Mesothelial cell of epicardium (in vitro differentiated cells): Measurements from ENCODE around the gene GPR39. TPM values are rescaled to one million over a fixed set of nuclear protein-coding genes. Genes with fewer than 3 reads are reported as not detected.
A peak's percentile ranks its signal among the peaks of the same experiment; 100 is the strongest.

Source experiments
- DNase-seq, 2 experiments: peaks; one replicate each; pipeline ENCODE4 v3.0.0; 2021; ENCODE audit warnings: low spot score in 2 of 2; ENCODE audit not compliant: unreplicated experiment in 2 of 2
- H3K27ac Mint-ChIP-seq: 2 replicates; pipeline ENCODE4 v1.8.0; 2021; ENCODE audit warnings: mixed read lengths
- H3K27me3 Mint-ChIP-seq: 2 replicates; pipeline ENCODE4 v1.8.0; 2021; ENCODE audit warnings: low read depth, mixed read lengths
- H3K36me3 Mint-ChIP-seq: 2 replicates; pipeline ENCODE4 v1.8.0; 2021; ENCODE audit warnings: mixed read lengths
- H3K4me1 Mint-ChIP-seq: 2 replicates; pipeline ENCODE4 v1.8.0; 2021; ENCODE audit warnings: mixed read lengths
- H3K4me3 Mint-ChIP-seq: 2 replicates; pipeline ENCODE4 v1.8.0; 2021; ENCODE audit warnings: mild to moderate bottlenecking, moderate library complexity, mixed read lengths
- H3K9me3 Mint-ChIP-seq: 2 replicates; pipeline ENCODE4 v1.8.0; 2021; ENCODE audit warnings: mixed read lengths
- CTCF ChIP-seq: fragments of 200-600 bp; sonication (generic); IDR thresholded peaks from one replicate; pipeline ENCODE4 v1.5.0; 2021; ENCODE audit warnings: antibody characterized with exemption; ENCODE audit not compliant: unreplicated experiment
- total RNA-seq: library from RNA; stranded (reverse); gene quantifications from 3 replicates; pipeline ENCODE4 v1.2.1, GENCODE V29; 2021

Gene GPR39
- total RNA-seq, 1 donor from 2014 or later: 0.31 TPM

GRCh38 chr2:132540166-132540565, 123.6 kb downstream of the GPR39 start:
- Mint-ChIP-seq H3K4me1 (no peaks in the 10 kb centered on the region), H3K36me3 (no peaks in the 10 kb centered on the region), H3K9me3 (peaks cover 43% of the 10 kb centered on the region), H3K4me3 (no peak overlapping the region), H3K27ac (no peak overlapping the region), H3K27me3 (no peaks in the 10 kb centered on the region)
- no peak for TF ChIP-seq CTCF
- DNase-seq: no peak

GRCh38 chr2:132542953-132543569, 126.5 kb downstream of the GPR39 start:
- no peaks in the 10 kb centered on the region for H3K36me3 Mint-ChIP-seq
- H3K4me3 Mint-ChIP-seq: no peak overlapping the region
- peaks cover 8% of the 10 kb centered on the region for H3K4me1 Mint-ChIP-seq
- TF ChIP-seq CTCF: no peak
- H3K27me3 Mint-ChIP-seq: peaks cover 2% of the 10 kb centered on the region
- H3K27ac Mint-ChIP-seq: no peak overlapping the region
- H3K9me3 Mint-ChIP-seq: peaks cover 23% of the 10 kb centered on the region
- no peak for DNase-seq

- H3K9me3 Mint-ChIP-seq: peaks cover 23% of the 10 kb centered on the region
- H3K27me3 Mint-ChIP-seq: peaks cover 4% of the 10 kb centered on the region
- no peaks in the 10 kb centered on the region for H3K36me3 Mint-ChIP-seq
- peaks cover 9% of the 10 kb centered on the region for H3K4me1 Mint-ChIP-seq
- TF ChIP-seq CTCF: no peak
- no peak overlapping the region for H3K27ac Mint-ChIP-seq
- H3K4me3 Mint-ChIP-seq: no peak overlapping the region
- DNase-seq: no peak
These were observed 127.5 kb downstream of the GPR39 start for GRCh38 chr2:132544006-132544630.

- Mint-ChIP-seq H3K9me3 (peaks cover 23% of the 10 kb centered on the region), H3K27me3 (peaks cover 15% of the 10 kb centered on the region), H3K4me3 (no peak overlapping the region), H3K36me3 (no peaks in the 10 kb centered on the region), H3K27ac (no peak overlapping the region), H3K4me1 (peaks cover 22% of the 10 kb centered on the region)
- TF ChIP-seq CTCF: peak; percentile 91
- peak; percentile 45 to 78 for DNase-seq
These were observed 130.6 kb downstream of the GPR39 start for GRCh38 chr2:132547090-132547687.

- H3K27me3 Mint-ChIP-seq: peaks cover 15% of the 10 kb centered on the region
- no peak overlapping the region for H3K4me3 Mint-ChIP-seq
- TF ChIP-seq CTCF: no peak
- DNase-seq: no peak
- no peaks in the 10 kb centered on the region for H3K36me3 Mint-ChIP-seq
- no peaks in the 10 kb centered on the region for H3K9me3 Mint-ChIP-seq
- H3K4me1 Mint-ChIP-seq: peaks cover 22% of the 10 kb centered on the region
- no peak overlapping the region for H3K27ac Mint-ChIP-seq
These were observed 133.5 kb downstream of the GPR39 start for GRCh38 chr2:132549935-132550670.
